ENCODE results near the gene SLC10A3.

DNA sequence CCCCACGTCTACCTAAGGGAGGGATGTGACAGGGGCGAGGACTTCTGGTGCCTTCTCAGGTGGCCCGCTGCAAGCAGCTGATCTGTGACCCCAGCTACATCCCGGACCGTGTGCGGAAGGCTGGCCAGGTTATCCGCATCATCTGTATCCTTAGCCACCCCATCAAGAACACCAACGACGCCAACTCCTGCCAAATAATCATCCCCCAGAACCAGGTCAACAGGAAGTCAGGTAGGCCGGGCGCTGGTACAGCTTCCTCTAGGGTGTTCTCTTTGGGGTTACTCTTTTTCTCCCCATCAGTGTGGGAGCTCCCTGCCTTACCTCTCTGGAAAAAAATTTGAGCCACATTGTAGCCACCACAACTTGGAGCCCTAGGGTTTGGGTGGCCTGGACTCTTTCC lies 48.9 kb downstream of the SLC10A3 start:
- TF ChIP-seq CTCF (IDR thresholded peaks at IDR 0.05) (no peak), POLR2A (IDR thresholded peaks at IDR 0.05) (no peak)
